GM12878 (cell line): Measurements from ENCODE around the gene SPSB2. TPM values are rescaled to one million over a fixed set of nuclear protein-coding genes. Genes with fewer than 3 reads are reported as not detected.

Experiments
- BRCA1 ChIP-seq: IDR thresholded peaks from 2 replicates; pipeline ENCODE4 v1.6.1; 2011; ENCODE audit warnings: low read depth, low read length, improper control_type of control experiment
- ESRRA ChIP-seq: IDR thresholded peaks from 2 replicates; pipeline ENCODE4 v1.6.1; 2012; ENCODE audit warnings: mild to moderate bottlenecking, low read length, improper control_type of control experiment
- HCFC1 ChIP-seq: fragments of 150-350 bp; IDR thresholded peaks from 2 replicates; pipeline ENCODE4 v1.6.1; 2014; ENCODE audit warnings: low read length
- HDAC2 ChIP-seq: fragments of 200-600 bp; sonication (generic); IDR thresholded peaks from 2 replicates; pipeline ENCODE4 v1.6.1; 2017
- HDAC6 ChIP-seq: fragments of 200-600 bp; sonication (generic); IDR thresholded peaks from one replicate; pipeline ENCODE4 v1.8.0; 2017; ENCODE audit warnings: antibody characterized with exemption; ENCODE audit not compliant: unreplicated experiment
- IKZF1 ChIP-seq: fragments of 450-650 bp; conservative IDR thresholded peaks from 2 replicates; pipeline ENCODE4 v1.6.1; 2017; ENCODE audit warnings: antibody characterized with exemption, mild to moderate bottlenecking
- IRF4 ChIP-seq: IDR thresholded peaks from 2 replicates; pipeline ENCODE4 v1.6.1; 2011; ENCODE audit warnings: low read depth, low read length
- MXI1 ChIP-seq: fragments of 150-350 bp; IDR thresholded peaks from 2 replicates; pipeline ENCODE4 v1.6.1; 2011; ENCODE audit warnings: low read depth, mild to moderate bottlenecking, inconsistent platforms, low read length, improper control_type of control experiment
- NFXL1 ChIP-seq: fragments of 450-650 bp; IDR thresholded peaks from 2 replicates; pipeline ENCODE4 v1.6.1; 2017; ENCODE audit warnings: antibody characterized with exemption, mild to moderate bottlenecking, borderline replicate concordance
- PAX8 ChIP-seq: fragments of 450-650 bp; IDR thresholded peaks from 2 replicates; pipeline ENCODE4 v1.6.1; 2017; ENCODE audit warnings: mild to moderate bottlenecking, moderate library complexity
- POLR2A ChIP-seq: IDR thresholded peaks from 2 replicates; pipeline ENCODE4 v1.6.1; 2011; ENCODE audit warnings: low read depth, mild to moderate bottlenecking, low read length
- RAD51 ChIP-seq: fragments of 450-650 bp; IDR thresholded peaks from 2 replicates; pipeline ENCODE4 v1.6.1; 2016; ENCODE audit warnings: moderate library complexity, mild to moderate bottlenecking, inconsistent platforms
- RELA ChIP-seq: fragments of 450-650 bp; IDR thresholded peaks from 2 replicates; pipeline ENCODE4 v1.8.0; 2014; ENCODE audit warnings: borderline replicate concordance; ENCODE audit not compliant: partially characterized antibody
- SREBF2 ChIP-seq: IDR thresholded peaks from 2 replicates; pipeline ENCODE4 v1.6.1; 2012; ENCODE audit warnings: mild to moderate bottlenecking, low read length
- TAF1 ChIP-seq: IDR thresholded peaks from 2 replicates; pipeline ENCODE4 v1.6.1; 2011; ENCODE audit warnings: mild to moderate bottlenecking, low read depth, low read length, borderline replicate concordance
- YBX1 ChIP-seq: fragments of 450-650 bp; IDR thresholded peaks from 2 replicates; pipeline ENCODE4 v1.6.1; 2016; ENCODE audit warnings: antibody characterized with exemption
- ZNF207 ChIP-seq: fragments of 450-650 bp; IDR thresholded peaks from 2 replicates; pipeline ENCODE4 v1.6.1; 2014; ENCODE audit warnings: antibody characterized with exemption, mild to moderate bottlenecking, borderline replicate concordance
- ZZZ3 ChIP-seq: IDR thresholded peaks from 2 replicates; pipeline ENCODE4 v1.6.1; 2011; ENCODE audit warnings: low read depth; ENCODE audit not compliant: control insufficient read depth, insufficient read length
- polyA plus RNA-seq, 11 experiments: library from polyadenylated mRNA; depleted of rRNA in 4 of 11; unstranded in 6 of 11; stranded (reverse) in 5 of 11; fragments of >200 nt; fragmentation: Nextera tagmentation in 4 of 11; fragmentation: Illumina TruSeq in 1 of 11; extraction: Ambion mirVana in 4 of 11; extraction: Trizol in 1 of 11; gene quantifications; 1 replicate in 1 of 11; 2 replicates in 10 of 11; pipeline versions ENCODE4 v1.2.1 to v1.2.3, GENCODE V29; 2011 to 2016; ENCODE audit warnings: inconsistent platforms in 2 of 11, missing spikeins in 2 of 11, low read depth in 1 of 11
- total RNA-seq, 4 experiments: library from RNA; depleted of rRNA in 3 of 4; stranded (reverse); fragments of >200 nt in 3 of 4; fragmentation: Illumina TruSeq in 1 of 4; extraction: Trizol in 1 of 4; gene quantifications; 2 replicates each; pipeline versions ENCODE4 v1.2.1 to v1.2.3, GENCODE V29; 2013 to 2021
- TF ChIP-seq, protein P1 (sequence below), 3 experiments: IDR thresholded peaks in 2 of 3; conservative IDR thresholded peaks in 1 of 3; 2 replicates each; pipeline ENCODE4 v1.5.1; 2011; ENCODE audit warnings: low read depth in 3 of 3, low read length in 3 of 3, mild to moderate bottlenecking in 3 of 3, control low read depth in 2 of 3, moderate library complexity in 2 of 3, inconsistent platforms in 1 of 3, mixed read lengths in 1 of 3; ENCODE audit not compliant: control insufficient read depth in 2 of 3, insufficient read depth in 1 of 3; ENCODE audit errors: extremely low read depth in 1 of 3
- TF ChIP-seq, protein P2 (sequence below): IDR thresholded peaks from 2 replicates; pipeline ENCODE4 v1.6.1; 2011; ENCODE audit warnings: low read depth, mild to moderate bottlenecking, low read length, moderate library complexity, borderline replicate concordance; ENCODE audit errors: extremely low read depth
- TF ChIP-seq, protein P3 (sequence below): fragments of 450-650 bp; formaldehyde crosslinking; IDR thresholded peaks from 2 replicates; pipeline ENCODE4 v1.4.0; 2020; ENCODE audit warnings: mild to moderate bottlenecking, moderate library complexity
- TF ChIP-seq, protein P4 (sequence below): IDR thresholded peaks from 2 replicates; pipeline ENCODE4 v1.6.1; 2012; ENCODE audit warnings: low read depth, low read length, improper control_type of control experiment

The SPSB2 gene
- total and polyA plus RNA-seq, 10 of the 15 experiments (the other 5 are each of a cell fraction or from before 2014, with no cell fraction given), result 0.08 to 5.6 (median 2.7) TPM

DNA sequence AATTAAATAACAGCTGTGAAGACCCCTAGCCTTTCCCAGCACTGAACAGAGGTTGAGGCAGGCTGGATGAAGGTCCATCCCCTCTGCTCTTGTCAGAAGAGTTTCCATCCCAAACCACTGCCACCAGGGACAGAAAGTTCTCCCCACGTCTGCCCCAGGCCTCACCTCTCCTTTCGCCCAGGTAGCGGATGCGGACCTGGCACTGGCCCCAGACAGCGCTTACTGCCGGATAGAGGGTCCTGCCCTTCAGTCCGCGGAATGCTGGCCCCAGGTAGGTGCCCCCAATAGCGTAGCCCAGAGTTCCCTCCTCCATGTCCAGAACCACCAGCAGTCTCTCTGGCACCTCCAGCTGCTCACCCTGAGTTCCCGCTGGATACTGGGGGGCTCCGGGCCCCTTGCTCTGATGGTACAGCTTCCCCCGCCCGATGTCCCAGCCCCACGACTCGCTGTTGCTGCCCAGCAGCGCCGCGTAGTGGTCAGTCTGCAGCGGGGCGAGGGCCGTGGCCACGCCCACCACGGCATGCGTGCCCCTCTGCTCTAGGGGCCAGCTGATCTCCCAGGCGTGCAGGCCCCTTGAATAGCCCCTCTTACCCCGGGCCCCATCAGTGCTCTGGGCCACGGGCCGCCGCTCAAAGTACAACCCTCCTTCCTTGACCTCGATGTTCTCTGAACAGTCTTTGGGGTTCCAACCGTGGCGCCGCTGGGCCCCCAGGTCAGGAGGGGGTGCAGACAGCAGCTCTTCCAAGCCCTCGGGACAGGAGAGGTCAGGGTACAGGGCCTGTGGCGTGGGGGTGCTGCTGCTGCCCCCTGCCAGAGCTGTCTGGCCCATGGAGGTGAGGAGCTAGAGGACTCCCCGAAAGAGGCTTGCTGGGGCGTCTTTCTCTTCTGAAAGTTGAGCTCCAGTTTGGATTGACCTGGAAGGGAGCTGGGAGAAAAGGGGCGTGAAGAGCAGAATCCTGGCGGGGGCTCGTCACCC lies 742 bp downstream of the SPSB2 start (continued):
- TF ChIP-seq IRF4, result no peak
- TF ChIP-seq ZZZ3, result no peak
- TF ChIP-seq BRCA1, result no peak
- no peak for TF ChIP-seq PAX8
- peak; percentile 16 for TF ChIP-seq RELA
- TF ChIP-seq MXI1, result peak; percentile 80
- TF ChIP-seq HDAC6, result no peak
- peak; percentile 29; the same call in 1 of the 2 replicates for TF ChIP-seq IKZF1
- no peak for TF ChIP-seq HCFC1
- TF ChIP-seq, protein P1, sequence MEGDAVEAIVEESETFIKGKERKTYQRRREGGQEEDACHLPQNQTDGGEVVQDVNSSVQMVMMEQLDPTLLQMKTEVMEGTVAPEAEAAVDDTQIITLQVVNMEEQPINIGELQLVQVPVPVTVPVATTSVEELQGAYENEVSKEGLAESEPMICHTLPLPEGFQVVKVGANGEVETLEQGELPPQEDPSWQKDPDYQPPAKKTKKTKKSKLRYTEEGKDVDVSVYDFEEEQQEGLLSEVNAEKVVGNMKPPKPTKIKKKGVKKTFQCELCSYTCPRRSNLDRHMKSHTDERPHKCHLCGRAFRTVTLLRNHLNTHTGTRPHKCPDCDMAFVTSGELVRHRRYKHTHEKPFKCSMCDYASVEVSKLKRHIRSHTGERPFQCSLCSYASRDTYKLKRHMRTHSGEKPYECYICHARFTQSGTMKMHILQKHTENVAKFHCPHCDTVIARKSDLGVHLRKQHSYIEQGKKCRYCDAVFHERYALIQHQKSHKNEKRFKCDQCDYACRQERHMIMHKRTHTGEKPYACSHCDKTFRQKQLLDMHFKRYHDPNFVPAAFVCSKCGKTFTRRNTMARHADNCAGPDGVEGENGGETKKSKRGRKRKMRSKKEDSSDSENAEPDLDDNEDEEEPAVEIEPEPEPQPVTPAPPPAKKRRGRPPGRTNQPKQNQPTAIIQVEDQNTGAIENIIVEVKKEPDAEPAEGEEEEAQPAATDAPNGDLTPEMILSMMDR (IDR thresholded peaks at IDR 0.05 in 2 of 3, conservative IDR thresholded peaks at IDR 0.05 in 1 of 3; ENCODE audit: control insufficient read depth in 2 of 3, extremely low read depth in 1 of 3, insufficient read depth in 1 of 3, low read depth in 3 of 3, low read length in 3 of 3), result peak; percentile 92 to 99 (median 95)
- no peak for TF ChIP-seq RAD51
- TF ChIP-seq ESRRA, result no peak
- TF ChIP-seq, protein P2, sequence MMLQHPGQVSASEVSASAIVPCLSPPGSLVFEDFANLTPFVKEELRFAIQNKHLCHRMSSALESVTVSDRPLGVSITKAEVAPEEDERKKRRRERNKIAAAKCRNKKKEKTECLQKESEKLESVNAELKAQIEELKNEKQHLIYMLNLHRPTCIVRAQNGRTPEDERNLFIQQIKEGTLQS, result no peak
- TF ChIP-seq NFXL1, result no peak
- no peak for TF ChIP-seq SREBF2
- TF ChIP-seq HDAC2, result no peak
- TF ChIP-seq POLR2A, result peak; percentile 81
- no peak for TF ChIP-seq ZNF207
- no peak for TF ChIP-seq YBX1
- TF ChIP-seq, protein P3, sequence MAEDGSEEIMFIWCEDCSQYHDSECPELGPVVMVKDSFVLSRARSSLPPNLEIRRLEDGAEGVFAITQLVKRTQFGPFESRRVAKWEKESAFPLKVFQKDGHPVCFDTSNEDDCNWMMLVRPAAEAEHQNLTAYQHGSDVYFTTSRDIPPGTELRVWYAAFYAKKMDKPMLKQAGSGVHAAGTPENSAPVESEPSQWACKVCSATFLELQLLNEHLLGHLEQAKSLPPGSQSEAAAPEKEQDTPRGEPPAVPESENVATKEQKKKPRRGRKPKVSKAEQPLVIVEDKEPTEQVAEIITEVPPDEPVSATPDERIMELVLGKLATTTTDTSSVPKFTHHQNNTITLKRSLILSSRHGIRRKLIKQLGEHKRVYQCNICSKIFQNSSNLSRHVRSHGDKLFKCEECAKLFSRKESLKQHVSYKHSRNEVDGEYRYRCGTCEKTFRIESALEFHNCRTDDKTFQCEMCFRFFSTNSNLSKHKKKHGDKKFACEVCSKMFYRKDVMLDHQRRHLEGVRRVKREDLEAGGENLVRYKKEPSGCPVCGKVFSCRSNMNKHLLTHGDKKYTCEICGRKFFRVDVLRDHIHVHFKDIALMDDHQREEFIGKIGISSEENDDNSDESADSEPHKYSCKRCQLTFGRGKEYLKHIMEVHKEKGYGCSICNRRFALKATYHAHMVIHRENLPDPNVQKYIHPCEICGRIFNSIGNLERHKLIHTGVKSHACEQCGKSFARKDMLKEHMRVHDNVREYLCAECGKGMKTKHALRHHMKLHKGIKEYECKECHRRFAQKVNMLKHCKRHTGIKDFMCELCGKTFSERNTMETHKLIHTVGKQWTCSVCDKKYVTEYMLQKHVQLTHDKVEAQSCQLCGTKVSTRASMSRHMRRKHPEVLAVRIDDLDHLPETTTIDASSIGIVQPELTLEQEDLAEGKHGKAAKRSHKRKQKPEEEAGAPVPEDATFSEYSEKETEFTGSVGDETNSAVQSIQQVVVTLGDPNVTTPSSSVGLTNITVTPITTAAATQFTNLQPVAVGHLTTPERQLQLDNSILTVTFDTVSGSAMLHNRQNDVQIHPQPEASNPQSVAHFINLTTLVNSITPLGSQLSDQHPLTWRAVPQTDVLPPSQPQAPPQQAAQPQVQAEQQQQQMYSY (CRISPR knock-in tag), result no peak
- no peak for TF ChIP-seq TAF1
- TF ChIP-seq, protein P4, sequence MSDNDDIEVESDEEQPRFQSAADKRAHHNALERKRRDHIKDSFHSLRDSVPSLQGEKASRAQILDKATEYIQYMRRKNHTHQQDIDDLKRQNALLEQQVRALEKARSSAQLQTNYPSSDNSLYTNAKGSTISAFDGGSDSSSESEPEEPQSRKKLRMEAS, result peak; percentile 83
